Measurements from ENCODE around the gene NAV3. TPM values are rescaled to one million over a fixed set of nuclear protein-coding genes. Genes with fewer than 3 reads are reported as not detected.

NAV3 gene
- total RNA-seq, 1 donor from 2014 or later: 1.5 TPM

DNA sequence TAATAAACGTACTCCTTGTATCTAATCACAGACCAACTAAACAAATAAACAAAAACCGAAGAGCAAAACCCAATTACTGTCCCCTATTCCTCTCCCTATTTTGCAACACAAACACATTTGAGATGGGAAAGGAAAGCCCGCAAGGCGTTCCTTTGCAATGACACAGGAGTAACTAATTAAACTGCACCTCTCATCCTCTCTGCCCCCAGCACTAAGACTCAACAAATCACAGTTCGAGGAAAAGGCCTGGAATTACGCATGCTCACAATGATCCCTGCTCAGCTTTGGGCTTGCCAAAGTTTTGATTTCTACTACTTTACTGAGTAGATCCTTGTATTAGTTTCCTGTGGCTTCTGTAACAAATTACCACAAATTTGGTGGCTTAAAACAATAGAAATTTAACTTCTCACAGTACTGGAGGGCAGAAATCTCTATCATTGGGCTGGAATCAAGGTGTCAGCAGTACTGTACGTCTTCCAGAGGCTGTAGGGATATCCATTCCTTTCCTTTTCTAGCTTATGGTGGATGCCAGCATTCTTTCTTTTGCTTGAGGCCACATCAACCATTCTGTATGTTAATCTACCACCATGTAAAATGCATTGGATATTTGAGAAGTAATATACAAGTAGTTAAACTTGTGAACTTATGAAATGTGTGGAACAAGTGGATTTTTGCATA, 123.0 kb downstream of the NAV3 start:
- TF ChIP-seq, protein P1, sequence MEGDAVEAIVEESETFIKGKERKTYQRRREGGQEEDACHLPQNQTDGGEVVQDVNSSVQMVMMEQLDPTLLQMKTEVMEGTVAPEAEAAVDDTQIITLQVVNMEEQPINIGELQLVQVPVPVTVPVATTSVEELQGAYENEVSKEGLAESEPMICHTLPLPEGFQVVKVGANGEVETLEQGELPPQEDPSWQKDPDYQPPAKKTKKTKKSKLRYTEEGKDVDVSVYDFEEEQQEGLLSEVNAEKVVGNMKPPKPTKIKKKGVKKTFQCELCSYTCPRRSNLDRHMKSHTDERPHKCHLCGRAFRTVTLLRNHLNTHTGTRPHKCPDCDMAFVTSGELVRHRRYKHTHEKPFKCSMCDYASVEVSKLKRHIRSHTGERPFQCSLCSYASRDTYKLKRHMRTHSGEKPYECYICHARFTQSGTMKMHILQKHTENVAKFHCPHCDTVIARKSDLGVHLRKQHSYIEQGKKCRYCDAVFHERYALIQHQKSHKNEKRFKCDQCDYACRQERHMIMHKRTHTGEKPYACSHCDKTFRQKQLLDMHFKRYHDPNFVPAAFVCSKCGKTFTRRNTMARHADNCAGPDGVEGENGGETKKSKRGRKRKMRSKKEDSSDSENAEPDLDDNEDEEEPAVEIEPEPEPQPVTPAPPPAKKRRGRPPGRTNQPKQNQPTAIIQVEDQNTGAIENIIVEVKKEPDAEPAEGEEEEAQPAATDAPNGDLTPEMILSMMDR (IDR thresholded peaks at IDR 0.05; ENCODE audit: borderline replicate concordance): no peak
- no peaks in the 10 kb centered on the region for H3K9me3 ChIP-seq (replicated peaks)
- intact Hi-C loops (cut with micrococcal nuclease): no loop called here

GRCh38 chr12:77954206-77954555, 123.5 kb downstream of the NAV3 start:
- intact Hi-C loops (cut with micrococcal nuclease): no loop called here
- Histone ChIP-seq H3K27me3 (ENCODE audit: low read depth) (no peaks in the 10 kb centered on the region), H3K27ac (replicated peaks) (no peak overlapping the region), H3K4me3 (no peak overlapping the region), H3K36me3 (no peaks in the 10 kb centered on the region), H3K4me1 (no peaks in the 10 kb centered on the region), H3K9me3 (replicated peaks) (no peaks in the 10 kb centered on the region)
- DNase-seq: no peak
- TF ChIP-seq, protein P1 (IDR thresholded peaks at IDR 0.05; ENCODE audit: borderline replicate concordance): no peak

More for the DNA sequence above, 123.0 kb downstream of the NAV3 start:
- Histone ChIP-seq H3K36me3 (no peaks in the 10 kb centered on the region), H3K27me3 (ENCODE audit: low read depth) (no peaks in the 10 kb centered on the region), H3K4me3 (no peak overlapping the region), H3K4me1 (no peaks in the 10 kb centered on the region), H3K27ac (replicated peaks) (no peak overlapping the region)
- DNase-seq: no peak

DNA sequence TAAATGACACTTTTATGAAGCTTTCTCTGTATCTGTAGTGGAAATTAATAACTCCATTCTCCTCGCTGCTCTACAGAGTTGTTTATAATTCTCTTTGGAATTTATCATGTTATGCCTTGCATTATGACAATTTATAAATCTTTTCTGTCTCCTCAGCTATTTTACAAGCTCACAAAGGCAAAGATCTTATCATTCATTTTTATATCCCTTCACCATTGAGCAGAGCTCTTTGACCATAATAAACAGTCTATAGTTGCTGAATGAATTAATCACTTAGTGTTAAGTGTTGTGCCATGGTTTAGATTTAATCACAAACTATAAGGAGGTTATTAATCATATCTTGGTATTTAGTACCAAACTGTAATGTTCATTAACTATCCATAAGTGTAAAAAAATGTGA, 126.4 kb downstream of the NAV3 start:
- Histone ChIP-seq H3K36me3 (no peaks in the 10 kb centered on the region), H3K4me3 (no peak overlapping the region), H3K27me3 (ENCODE audit: low read depth) (no peaks in the 10 kb centered on the region), H3K9me3 (replicated peaks) (no peaks in the 10 kb centered on the region), H3K4me1 (no peaks in the 10 kb centered on the region), H3K27ac (replicated peaks) (no peak overlapping the region)
- TF ChIP-seq, protein P1 (IDR thresholded peaks at IDR 0.05; ENCODE audit: borderline replicate concordance): no peak
- intact Hi-C loops (cut with micrococcal nuclease): no loop called here
- DNase-seq: no peak

DNA sequence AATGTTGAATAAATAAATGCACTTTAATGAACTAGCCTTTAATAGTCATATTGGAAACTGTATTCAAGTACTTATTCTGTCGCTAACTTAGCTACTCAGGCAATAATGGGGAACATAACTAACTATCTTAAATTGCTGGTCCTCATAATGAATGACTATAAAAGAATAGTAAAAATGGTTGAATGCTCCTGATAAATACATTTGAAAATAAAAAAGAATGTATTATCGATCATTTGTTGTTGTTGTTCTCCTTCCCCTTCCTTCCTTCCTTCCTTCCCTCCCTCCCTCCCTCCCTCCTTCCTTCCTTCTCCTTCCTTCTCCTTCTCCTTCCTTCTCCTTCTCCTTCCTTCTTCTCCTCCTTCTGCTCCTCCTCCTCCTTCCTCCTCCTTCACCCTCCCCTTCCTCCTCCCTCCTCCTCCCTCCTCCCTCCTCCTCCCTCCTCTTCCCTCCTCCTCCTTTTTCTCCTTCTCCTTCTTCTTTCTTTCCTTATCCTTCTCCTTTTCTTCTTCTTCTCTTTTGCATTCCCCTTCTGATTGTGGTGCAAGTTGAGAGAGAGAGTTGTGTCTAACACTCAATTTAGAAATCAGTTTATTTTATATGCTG, 133.0 kb downstream of the NAV3 start:
- DNase-seq: no peak
- H3K9me3 ChIP-seq (replicated peaks): no peaks in the 10 kb centered on the region
- H3K4me1 ChIP-seq: no peaks in the 10 kb centered on the region
- H3K4me3 ChIP-seq: no peak overlapping the region
- TF ChIP-seq, protein P1 (IDR thresholded peaks at IDR 0.05; ENCODE audit: borderline replicate concordance): no peak
- no peaks in the 10 kb centered on the region for H3K36me3 ChIP-seq
- no peaks in the 10 kb centered on the region for H3K27me3 ChIP-seq (ENCODE audit: low read depth)
- H3K27ac ChIP-seq (replicated peaks): no peak overlapping the region
- intact Hi-C loops (cut with micrococcal nuclease): no loop called here

- Histone ChIP-seq H3K9me3 (replicated peaks) (no peaks in the 10 kb centered on the region), H3K27me3 (ENCODE audit: low read depth) (no peaks in the 10 kb centered on the region), H3K27ac (replicated peaks) (no peak overlapping the region), H3K4me3 (no peak overlapping the region), H3K4me1 (no peaks in the 10 kb centered on the region), H3K36me3 (no peaks in the 10 kb centered on the region)
- DNase-seq: no peak
- TF ChIP-seq, protein P1 (IDR thresholded peaks at IDR 0.05; ENCODE audit: borderline replicate concordance): no peak
- intact Hi-C loops (cut with micrococcal nuclease): no loop called here
Observed at GRCh38 chr12:77965790-77966189, 135.1 kb downstream of the NAV3 start.

All from left ventricle myocardium inferior (tissue), 1 donor.